Sciatic nerve (tissue), 2 donors: ENCODE results near the gene CELA3B. TPM values are rescaled to one million over a fixed set of nuclear protein-coding genes. Genes with fewer than 3 reads are reported as not detected.
"Not testable (repeated sequence)": the region's sequence is repeated elsewhere in the genome, so short reads cannot be mapped to it uniquely, and the experiment has no call there.

Experiments
- ATAC-seq: fragments of 200-7000 bp; cut with Tn5 transposase; one replicate; pipeline ENCODE4 v1.9.1; 2020; ENCODE audit warnings: mild to moderate bottlenecking, moderate library complexity
- DNase-seq: peaks from one replicate; pipeline ENCODE4 v3.0.0-alpha.2; 2020; ENCODE audit warnings: low spot score
- intact Hi-C: fragments of 100-400 bp; cut with DNase I; formaldehyde crosslinking; loops from one replicate; pipeline ENCODE4 v1.14.2; 2022
- total RNA-seq: library from RNA; stranded (reverse); fragmentation: NEBNext Ultra II Directional; extraction: Animal tissue kit (Norgen Biotek cat#: 25700); gene quantifications from one replicate; pipeline ENCODE4 v1.2.1, GENCODE V29; 2021
- donor health status: DM: no; HTN: no; CAD: no.
- donor health status: DM: no; HTN: no; CAD: no.

CELA3B gene
- total RNA-seq, 1 donor from 2014 or later, result 1.2 TPM

DNA sequence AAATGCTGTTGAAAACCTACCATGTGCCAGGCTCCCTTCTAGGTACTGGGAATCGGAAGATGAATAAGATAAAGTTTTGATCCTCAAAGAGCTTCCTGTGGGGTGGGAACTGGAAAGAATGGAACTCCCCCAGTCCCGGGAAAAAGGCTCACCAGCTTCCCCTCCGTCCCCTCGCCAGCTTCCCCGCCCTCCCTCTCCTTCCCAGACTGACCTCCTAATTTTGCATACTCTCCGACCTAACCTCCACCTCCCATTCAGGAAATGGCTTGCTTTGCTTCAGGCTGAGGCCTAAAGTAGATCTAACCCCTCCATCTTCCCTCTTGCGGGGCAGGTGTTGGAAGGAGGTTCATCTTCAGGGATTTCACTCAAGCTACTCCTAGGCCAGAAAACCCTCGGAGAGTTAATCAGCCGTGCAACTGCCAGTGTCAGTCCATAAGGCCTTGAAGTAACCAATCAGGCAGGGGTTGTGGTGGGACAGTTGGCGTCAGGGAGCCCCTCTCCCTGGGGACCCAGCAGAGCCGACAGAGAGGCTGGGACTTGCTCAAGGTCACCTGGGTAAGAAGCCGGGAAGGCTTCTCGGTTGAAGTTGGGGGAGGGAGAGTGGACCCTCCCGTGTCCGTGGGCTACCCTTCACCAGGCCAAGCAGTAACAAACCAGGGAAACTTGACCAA is 21.9 kb downstream of the CELA3B start:
- DNase-seq, ATAC-seq, intact Hi-C loops: not testable (repeated sequence)

DNA sequence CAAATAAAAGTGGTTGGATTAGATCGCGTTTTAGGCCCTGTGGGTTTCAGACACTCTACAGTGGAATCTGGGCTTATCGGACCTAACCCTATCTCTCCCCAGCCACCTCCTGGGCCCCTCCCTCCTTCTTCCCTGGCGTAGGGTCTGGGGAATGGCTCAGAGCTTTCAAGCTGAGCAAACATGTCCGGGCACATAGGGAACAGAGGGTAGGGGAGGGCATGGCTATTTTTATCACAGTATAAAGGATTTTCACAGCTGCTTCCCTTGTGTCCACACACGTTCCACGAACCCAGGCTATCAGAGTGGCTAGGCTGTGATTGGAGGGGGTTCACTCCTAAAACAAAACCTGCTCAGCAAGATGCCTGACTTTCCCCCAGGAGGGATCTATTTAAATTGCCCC is 22.8 kb downstream of the CELA3B start:
- DNase-seq, intact Hi-C loops, ATAC-seq: not testable (repeated sequence)

DNA sequence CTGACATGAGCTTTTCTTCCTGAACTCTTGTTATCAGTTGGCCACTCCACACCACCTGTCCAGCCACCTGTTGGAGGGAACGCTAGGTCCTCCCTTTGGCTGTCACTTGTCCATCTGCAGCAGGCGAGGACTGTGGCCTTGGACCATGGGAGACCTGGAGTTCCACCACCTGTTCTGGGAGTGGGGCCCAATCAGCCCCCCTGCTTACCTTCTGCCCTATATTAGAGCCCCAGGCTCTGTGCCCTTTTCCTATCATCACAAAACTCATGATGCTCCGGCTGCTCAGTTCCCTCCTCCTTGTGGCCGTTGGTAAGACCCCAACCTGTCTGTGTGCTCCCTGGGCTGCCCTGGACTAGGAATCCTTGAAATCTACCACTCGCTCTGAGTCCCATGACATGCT is 24.6 kb downstream of the CELA3B start, which contains the start of gene CELA3A:
Gene CELA3A, plus strand, starts transcription at position 249 of the 400 bp plus-strand sequence. Its CDS starts 18 bp downstream, at position 267.
- intact Hi-C loops, result no loop called here
- no peak for DNase-seq
- no peak for ATAC-seq

DNA sequence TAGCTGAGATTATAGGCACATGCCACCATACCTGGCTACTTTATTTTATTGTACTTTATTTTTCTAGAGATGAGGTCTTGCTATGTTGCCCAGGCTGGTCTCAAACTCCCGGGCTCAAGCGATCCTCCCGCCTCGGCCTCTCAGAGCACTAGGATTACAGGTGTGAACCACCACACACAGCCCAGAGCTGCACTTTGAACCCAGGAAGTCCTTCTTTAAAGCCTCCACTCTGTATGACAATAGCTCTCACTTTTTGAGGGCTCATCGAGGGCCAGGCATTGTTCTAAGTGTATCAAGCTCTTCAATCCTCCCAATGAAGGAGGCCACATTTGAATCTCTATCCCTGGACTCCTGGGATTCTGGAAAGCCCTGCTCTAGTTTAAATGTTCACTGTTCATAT is 25.6 kb downstream of the CELA3B start:
- DNase-seq, ATAC-seq, intact Hi-C loops: not testable (repeated sequence)

DNA sequence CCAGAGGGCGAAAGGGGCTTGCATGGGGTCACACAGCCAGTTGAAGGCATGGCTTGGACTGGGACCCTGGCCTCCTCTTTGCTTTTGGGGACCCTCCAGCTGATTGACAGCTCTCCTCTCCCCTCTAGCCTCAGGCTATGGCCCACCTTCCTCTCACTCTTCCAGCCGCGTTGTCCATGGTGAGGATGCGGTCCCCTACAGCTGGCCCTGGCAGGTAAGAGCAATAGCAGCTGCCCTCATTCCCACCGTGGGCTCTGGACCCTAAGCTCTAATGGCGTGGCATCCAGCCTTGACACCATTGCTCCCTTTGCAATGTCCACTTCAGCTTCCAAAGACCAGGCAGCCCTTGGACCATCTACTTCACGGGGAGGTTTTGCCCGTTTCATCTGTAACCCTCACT is 26.1 kb downstream of the CELA3B start:
- intact Hi-C loops, DNase-seq: not testable (repeated sequence)

DNA sequence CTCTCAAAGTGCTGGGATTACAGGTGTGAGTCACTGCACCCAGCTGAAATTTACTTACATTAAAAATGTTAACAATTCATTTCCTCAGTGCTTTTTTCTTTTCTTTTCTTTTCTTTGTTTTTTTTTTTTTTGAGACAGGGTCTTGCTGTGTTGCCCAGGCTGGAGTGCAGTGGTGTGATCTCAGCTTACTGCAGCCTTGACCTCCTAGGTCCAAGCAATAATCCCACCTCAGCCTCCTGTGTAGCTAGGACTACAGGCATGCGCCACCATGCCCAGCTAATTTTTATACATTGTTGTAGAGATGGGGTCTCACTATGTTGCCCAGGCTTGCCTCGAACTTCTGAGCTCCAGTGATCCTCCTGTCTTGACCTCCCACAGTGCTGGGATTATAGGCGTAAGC is 27.1 kb downstream of the CELA3B start:
- ATAC-seq, intact Hi-C loops, DNase-seq: not testable (repeated sequence)

More for the DNA sequence above, 26.1 kb downstream of the CELA3B start:
- ATAC-seq, result not testable (repeated sequence)

DNA sequence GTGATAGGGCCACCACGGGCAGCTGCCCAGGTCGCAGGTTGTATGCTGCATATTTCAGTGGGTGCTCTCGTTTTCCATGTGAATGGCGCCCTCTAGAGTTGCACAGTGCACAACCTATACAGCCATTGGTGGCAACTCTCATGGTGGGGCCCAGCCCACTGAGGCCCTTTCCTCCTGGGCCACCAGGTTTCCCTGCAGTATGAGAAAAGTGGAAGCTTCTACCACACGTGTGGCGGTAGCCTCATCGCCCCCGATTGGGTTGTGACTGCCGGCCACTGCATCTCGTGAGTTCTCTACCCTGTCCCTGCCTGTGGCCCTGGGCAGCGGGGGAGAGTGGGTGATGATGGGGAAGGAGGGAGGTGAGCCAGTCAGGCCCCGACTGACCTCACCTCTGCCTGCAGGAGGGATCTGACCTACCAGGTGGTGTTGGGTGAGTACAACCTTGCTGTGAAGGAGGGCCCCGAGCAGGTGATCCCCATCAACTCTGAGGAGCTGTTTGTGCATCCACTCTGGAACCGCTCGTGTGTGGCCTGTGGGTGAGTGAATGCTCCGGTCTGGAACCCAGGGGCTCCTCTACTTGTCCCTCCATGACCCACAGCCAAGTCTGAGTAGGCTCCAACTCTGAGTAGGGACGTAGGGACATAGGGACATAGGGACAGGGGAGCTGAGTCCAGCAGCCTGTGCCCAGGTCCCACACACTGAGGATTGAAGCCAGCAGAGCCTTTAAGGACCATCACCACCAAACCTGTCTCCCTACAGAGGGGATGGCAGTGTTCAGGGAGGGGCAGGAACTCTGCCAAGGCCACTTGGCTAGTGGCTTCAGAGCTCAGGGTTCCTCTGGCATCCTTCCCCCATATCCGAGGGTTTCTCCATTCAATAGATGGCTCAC is 28.7 kb downstream of the CELA3B start:
- DNase-seq, intact Hi-C loops: not testable (repeated sequence)
- peak; percentile 65 for ATAC-seq

DNA sequence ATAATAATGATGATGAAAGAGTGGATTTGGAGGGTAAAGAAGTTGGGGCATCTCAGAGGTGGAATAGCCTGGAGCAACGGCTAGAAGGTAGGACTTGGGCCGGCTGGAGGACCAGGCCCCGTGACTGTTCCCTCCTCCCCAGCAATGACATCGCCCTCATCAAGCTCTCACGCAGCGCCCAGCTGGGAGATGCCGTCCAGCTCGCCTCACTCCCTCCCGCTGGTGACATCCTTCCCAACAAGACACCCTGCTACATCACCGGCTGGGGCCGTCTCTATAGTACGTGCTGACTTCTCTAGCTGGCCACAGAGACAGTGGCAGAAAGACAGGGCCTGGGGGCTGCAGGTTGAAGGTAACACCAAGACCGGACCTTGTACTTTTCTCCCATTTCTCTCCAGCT is 29.9 kb downstream of the CELA3B start:
- DNase-seq, intact Hi-C loops, ATAC-seq: not testable (repeated sequence)

DNA sequence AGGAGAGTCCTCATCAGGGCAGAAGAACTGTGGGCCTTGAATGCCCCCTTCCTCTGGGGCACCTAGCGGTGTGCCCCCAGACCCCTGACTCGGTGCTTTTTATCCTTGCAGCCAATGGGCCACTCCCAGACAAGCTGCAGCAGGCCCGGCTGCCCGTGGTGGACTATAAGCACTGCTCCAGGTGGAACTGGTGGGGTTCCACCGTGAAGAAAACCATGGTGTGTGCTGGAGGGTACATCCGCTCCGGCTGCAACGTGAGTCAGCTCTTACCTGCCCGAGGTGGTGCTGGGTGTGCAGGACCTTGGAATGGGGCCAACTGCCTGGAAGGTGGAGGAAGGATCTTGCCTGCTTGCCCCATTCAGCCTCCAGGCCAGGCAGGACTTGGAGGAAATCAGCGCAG is 30.4 kb downstream of the CELA3B start:
- ATAC-seq, DNase-seq: not testable (repeated sequence)

DNA sequence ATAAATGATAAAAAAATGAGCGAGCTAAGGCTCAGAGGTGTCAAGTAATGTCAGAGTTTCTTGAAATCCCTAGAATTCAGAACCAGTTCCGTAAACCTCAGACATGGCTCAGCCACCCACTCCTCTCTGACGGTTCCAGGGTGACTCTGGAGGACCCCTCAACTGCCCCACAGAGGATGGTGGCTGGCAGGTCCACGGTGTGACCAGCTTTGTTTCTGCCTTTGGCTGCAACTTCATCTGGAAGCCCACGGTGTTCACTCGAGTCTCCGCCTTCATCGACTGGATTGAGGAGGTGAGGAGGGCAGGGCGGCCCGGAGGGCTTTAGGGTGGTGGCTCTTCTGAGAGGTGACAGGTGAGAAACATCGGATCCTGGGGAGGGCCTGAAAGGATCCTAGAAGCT is 32.7 kb downstream of the CELA3B start:
- ATAC-seq, DNase-seq, intact Hi-C loops: not testable (repeated sequence)

More for the DNA sequence above, 30.4 kb downstream of the CELA3B start:
- intact Hi-C loops, result not testable (repeated sequence)

DNA sequence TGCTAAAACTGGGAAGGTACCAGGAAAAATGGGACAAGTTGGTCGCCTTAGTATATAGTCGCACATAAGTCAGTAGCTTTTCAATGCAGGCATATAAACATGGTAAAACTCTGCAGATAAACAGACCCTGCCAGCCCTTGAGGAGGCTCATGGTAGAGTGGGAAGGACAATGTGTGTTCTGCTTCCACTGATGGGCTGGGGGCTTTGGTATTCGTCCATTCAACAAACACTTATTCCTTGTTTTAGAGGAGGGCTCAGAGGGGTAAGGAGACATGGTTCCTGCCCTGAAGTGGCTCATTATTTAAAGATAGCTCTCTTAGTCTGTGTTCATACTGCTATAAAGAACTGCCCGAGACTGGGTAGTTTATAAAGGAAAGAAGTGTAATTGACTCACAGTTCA is 35.9 kb downstream of the CELA3B start:
- ATAC-seq, DNase-seq: not testable (repeated sequence)

DNA sequence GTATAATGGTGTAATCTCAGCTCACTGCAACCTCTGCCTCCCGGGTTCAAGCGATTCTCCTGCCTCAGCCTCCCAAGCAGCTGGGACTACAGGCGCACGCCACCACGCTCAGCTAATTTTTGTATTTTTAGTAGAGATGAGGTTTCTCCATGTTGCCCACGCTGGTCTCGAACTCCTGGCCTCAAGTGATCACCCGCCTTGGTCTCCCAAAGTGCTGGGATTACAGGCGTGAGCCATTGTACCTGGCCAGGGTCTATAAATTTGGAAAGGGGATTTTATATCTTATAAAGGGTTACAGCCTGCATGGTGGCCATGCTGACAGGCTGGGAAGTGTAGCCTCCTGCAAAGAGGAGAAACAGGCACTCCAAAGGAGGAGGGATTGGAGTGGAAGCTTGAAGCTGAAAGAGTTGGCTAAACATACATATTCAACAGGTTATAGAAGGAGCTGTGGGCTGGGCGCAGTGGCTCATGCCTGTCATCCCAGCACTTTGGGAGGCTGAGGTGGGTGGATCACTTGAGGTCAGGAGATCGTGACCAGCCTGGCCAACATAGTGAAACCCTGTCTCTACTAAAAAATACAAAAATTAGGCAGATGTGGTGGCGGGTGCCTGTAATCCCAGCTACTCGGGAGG is 37.9 kb downstream of the CELA3B start:
- ATAC-seq, DNase-seq, intact Hi-C loops: not testable (repeated sequence)

More for the DNA sequence above, 35.9 kb downstream of the CELA3B start:
- intact Hi-C loops, result not testable (repeated sequence)

DNA sequence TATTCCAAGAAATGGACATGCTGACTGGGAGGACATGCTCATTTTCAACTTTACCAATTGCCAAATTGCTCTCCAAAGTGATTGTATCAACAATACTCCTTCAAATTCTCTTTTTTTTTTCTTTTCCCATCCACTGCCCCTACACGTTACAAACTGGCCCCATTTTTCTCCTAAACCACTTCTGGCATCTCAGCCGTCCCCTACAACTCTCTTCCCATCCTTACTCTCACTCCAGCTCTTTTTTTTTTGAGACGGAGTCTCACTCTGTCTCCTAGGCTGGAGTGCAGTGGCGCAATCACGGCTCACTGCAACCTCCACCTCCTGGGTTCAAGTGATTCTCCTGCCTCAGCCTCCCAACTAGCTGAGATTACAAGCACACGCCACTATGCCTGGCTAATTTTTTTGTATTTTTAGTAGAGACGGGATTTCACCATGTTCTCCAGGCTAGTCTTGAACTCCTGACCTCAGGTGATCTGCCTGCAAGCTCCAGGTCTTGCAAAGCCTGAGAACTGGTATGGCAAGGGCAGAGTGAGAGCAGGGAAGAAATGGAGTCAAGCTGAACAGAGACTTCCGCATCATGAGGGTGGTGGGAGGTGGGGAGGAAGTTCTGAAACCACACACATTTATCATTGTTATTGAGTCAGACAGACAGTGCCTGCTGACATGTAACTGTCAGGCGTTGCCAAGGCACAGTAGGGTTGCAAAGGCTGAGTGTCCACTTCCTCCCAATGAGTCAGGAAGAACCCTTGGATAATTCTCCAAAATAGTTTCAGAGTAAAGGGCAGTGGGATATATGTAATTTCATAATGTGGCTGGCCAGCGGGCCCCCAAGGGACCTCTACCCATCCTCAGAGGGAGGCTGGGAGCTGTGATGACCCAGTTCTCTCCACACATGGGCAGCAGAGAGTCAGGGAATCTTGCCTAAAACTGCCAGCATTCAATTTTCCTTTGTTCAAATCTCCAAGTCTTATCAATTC is 42.0 kb downstream of the CELA3B start:
- intact Hi-C loops, result no loop called here
- ATAC-seq (peak; percentile 76), DNase-seq (no peak)

DNA sequence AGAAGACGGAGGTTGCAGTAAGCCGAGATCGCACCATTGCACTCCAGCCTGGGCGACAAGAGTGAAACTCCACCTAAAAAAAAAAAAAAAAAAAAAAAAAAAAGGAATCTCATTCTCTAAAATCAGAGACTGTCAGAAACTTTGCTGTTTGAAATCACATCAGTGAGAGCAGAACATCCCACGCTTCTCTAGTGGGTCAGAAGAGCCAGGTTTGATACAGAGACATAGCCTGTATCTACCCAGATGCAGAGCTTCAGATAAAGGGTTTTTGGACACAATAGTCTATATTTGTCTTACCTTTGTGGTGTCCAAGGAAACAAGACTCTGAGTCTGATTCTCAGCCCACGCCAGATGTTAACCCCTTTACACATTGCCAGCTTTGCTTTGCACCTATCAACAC is 44.2 kb downstream of the CELA3B start:
- no peak for ATAC-seq
- no peak for DNase-seq
- intact Hi-C loops, result no loop called here

DNA sequence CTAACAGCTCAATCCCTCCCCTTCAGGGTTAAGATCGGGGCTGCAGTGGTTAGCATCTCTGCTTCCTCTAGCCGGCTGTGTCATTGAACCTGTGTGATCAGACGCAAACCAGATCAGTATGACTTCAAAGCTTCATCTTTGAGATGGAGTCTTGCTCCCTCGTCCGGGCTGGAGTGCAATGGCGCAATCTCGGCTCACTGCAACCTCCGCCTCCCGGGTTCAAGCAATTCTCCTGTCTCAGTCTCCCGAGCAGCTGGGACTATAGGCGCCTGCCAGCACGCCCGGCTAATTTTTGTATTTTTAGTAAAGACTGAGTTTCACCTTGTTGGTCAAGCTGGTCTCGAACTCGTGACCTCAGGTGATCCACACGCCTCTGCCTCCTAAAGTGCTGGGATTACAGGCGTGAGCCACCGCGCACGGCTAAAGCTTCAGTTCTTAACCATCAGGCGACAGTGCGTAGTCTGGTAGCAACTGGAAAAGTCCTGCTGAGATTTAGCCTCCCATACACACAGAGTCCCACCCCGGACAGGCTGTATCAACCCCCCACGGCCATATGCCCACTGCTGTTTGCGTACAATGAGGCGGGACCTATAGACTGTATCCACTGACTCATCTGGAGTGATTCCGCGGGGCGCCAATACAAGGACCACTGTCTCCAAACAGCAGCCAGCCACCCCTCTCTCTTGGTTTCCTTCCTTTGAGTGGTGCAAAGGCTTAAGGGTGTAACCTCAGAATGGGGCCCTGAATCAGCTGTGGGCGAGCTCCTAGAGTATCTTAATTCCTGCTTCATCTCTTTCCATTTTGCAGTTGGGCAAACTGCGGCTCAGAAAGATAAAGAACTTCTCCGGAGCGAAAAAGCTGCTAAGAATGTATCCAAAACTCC is 47.9 kb downstream of the CELA3B start:
- DNase-seq, result peak; percentile 61
- ATAC-seq, result peak; percentile 75
- intact Hi-C loops, result no loop called here

DNA sequence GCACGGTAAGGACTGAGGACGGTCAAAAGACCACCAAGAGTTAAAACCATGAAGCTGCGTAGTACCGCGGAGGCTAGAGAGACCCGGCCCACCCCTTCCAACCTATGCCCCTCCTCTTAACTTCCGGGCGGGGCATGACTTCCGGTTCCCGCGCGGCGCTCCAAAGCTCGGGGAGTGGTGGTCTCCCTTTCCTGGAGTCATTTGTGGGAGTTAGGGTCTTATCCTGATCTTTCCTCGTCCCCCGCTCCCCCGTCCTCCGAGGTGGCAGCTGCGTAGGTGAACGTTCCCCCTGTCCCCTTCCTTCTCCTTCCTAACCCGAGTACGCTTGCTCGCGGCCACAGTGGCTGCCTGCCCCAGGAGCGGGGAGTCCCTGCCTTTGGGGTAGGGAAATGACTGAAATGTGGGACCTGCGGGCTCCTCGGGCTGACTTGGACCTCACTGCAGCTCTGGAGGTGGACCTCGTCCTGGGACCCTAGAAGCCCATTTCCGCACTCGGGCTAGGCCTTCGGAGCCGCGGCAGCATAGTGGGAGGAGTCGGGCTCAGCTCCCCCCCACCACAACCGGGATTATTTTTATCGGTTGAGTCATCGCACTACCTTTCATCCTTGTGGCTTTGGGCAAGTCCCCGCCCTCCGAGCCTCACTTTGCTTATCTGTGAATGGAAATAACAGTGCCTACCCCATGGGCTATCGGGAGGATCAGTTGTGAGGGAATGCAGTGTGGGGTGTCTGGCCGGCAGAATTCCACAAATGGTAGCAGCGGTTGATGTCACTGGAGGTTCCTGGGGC is 48.7 kb downstream of the CELA3B start:
- intact Hi-C loops, result no loop called here
- ATAC-seq, result peak; percentile 96
- peak; percentile 91 for DNase-seq
